ENCODE measurements around the gene KRT73.

DNA sequence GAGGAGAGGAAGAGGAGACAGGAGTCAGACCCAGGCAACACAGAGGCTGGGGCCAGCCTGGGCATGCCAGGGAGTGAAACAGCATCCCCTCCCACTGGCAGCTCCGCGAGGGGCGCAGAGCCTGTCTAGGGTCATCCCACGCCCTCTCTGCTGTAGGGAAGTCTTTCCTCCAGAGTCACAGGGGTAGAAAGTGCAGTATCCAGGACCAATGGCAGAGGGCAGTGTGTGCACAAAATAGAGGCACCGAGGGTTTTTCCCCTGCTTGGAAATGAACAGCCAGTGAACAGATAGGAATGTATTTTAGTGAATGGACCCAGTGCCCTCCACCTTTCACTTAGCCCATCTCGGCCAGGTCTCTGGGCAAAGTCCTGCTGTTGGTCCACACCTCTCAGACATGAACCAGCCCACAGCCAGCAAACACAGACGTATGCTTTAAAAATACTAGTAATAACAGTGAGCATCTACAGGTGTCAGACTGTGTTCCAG, 35.3 kb downstream of the KRT73 start:
- TF ChIP-seq, protein P1, sequence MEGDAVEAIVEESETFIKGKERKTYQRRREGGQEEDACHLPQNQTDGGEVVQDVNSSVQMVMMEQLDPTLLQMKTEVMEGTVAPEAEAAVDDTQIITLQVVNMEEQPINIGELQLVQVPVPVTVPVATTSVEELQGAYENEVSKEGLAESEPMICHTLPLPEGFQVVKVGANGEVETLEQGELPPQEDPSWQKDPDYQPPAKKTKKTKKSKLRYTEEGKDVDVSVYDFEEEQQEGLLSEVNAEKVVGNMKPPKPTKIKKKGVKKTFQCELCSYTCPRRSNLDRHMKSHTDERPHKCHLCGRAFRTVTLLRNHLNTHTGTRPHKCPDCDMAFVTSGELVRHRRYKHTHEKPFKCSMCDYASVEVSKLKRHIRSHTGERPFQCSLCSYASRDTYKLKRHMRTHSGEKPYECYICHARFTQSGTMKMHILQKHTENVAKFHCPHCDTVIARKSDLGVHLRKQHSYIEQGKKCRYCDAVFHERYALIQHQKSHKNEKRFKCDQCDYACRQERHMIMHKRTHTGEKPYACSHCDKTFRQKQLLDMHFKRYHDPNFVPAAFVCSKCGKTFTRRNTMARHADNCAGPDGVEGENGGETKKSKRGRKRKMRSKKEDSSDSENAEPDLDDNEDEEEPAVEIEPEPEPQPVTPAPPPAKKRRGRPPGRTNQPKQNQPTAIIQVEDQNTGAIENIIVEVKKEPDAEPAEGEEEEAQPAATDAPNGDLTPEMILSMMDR (IDR thresholded peaks at IDR 0.05; ENCODE audit: low read depth, low read length, missing input control), result peak; percentile 84
- TF ChIP-seq GABPA (IDR thresholded peaks at IDR 0.05 in 1 of 2, conservative IDR thresholded peaks at IDR 0.05 in 1 of 2) (no peak), TAF1 (conservative IDR thresholded peaks at IDR 0.05) (no peak), SP1 (IDR thresholded peaks at IDR 0.05) (peak; percentile 69), RXRA (IDR thresholded peaks at IDR 0.05) (peak; percentile 56 to 75)
- TF ChIP-seq, protein P2, sequence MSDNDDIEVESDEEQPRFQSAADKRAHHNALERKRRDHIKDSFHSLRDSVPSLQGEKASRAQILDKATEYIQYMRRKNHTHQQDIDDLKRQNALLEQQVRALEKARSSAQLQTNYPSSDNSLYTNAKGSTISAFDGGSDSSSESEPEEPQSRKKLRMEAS (IDR thresholded peaks at IDR 0.05), result no peak
